T-helper 2 cell treated with Interferon-gamma antibody and Interleukin-4, amounts not matched to agents 5 μg/mL and 100 μg/mL, for 36 hours (primary cell): Measurements from ENCODE around the gene PSMC6.
"Not testable (repeated sequence)": the region's sequence is repeated elsewhere in the genome, so short reads cannot be mapped to it uniquely, and the experiment has no call there.

Source experiments
- DNase-seq: peaks from one replicate; pipeline ENCODE4 v3.0.0; 2021; ENCODE audit warnings: low spot score
- H3K27ac Mint-ChIP-seq: one replicate; pipeline ENCODE4 v1.8.0; 2021; ENCODE audit warnings: mild to moderate bottlenecking, mixed read lengths
- H3K27me3 Mint-ChIP-seq: one replicate; pipeline ENCODE4 v1.8.0; 2021; ENCODE audit warnings: low read depth, mixed read lengths
- H3K36me3 Mint-ChIP-seq: one replicate; pipeline ENCODE4 v1.8.0; 2021; ENCODE audit warnings: low read depth, mixed read lengths
- H3K4me1 Mint-ChIP-seq: one replicate; pipeline ENCODE4 v1.8.0; 2021; ENCODE audit warnings: low read depth, mixed read lengths
- H3K4me3 Mint-ChIP-seq: one replicate; pipeline ENCODE4 v1.8.0; 2022; ENCODE audit warnings: mild to moderate bottlenecking, moderate library complexity, mixed read lengths
- H3K9me3 Mint-ChIP-seq: one replicate; pipeline ENCODE4 v1.8.0; 2021; ENCODE audit warnings: mixed read lengths

The PSMC6 gene

DNA sequence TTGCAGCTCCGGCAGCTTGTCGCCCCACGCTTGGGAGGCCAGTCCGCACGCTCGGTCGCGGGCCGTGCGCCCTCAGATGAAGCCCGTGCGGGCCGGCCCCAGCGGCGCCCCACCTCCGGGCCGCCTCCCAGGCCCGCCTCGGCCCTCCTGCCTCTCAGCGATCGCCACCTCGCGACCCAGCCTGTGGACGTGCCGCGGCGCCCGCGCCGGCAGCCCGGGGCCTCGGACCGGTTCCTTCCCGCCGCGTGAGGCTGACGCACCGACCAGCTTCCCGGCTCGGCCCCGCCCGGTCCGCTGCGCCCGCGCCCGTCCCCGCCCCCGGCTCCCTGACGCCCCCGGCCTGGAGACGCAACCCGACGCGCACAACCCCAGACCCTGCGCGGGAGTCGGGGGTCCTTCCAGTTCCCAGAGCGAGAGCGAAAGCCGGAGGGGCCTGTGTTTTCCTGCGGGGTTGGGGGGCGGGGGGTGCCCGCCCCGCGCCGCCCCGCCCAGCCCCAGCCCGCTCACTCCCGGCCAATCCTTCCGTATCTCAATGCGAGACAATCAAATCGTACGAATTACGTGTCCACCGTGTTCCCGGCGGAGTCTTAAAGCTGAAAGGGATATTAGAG lies 11.4 kb upstream of the PSMC6 start, which contains the start of gene ERO1A:
Gene ERO1A (minus strand): TSS at position 78 of the 611 bp plus-strand sequence. CDS start 77 bp downstream, at position 1.
- Mint-ChIP-seq H3K4me1 (peaks cover 28% of the 10 kb centered on the region), H3K9me3 (no peaks in the 10 kb centered on the region)

DNA sequence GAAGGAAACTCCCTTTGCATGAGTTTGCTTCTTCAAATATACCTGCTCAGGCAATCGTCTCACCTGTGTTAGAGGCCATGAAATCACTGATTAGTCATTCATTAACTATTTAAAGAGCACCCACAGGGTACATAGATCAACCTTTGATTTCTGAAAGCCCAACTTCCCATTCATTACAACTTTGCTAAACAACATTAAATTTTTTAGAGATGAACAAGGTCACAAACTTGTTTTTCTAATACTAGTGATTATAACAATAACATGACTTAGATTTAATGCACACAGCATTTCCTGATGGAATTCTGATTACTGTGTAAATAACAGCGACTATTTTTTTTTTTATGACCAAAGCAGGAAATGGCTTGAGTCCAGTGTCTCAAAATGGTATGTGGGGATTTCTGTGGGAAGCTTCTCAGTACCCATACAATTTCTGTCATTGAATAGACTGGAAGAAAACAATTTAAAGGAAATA lies 6.3 kb upstream of the PSMC6 start:
- Mint-ChIP-seq H3K27ac (no peak overlapping the region), H3K36me3 (no peaks in the 10 kb centered on the region), H3K4me3 (no peak overlapping the region), H3K9me3 (no peaks in the 10 kb centered on the region), H3K4me1 (peaks cover 19% of the 10 kb centered on the region), H3K27me3 (no peaks in the 10 kb centered on the region)
- DNase-seq: no peak

More for the DNA sequence above, 11.4 kb upstream of the PSMC6 start, which contains the start of gene ERO1A:
- peaks cover 30% of the 10 kb centered on the region for H3K36me3 Mint-ChIP-seq
- peak; percentile 81 for DNase-seq
- peak within 1 kb of the TSS; percentile 98 for H3K4me3 Mint-ChIP-seq
- peak within 1 kb of the TSS; percentile 100 for H3K27ac Mint-ChIP-seq
- H3K27me3 Mint-ChIP-seq: no peaks in the 10 kb centered on the region

DNA sequence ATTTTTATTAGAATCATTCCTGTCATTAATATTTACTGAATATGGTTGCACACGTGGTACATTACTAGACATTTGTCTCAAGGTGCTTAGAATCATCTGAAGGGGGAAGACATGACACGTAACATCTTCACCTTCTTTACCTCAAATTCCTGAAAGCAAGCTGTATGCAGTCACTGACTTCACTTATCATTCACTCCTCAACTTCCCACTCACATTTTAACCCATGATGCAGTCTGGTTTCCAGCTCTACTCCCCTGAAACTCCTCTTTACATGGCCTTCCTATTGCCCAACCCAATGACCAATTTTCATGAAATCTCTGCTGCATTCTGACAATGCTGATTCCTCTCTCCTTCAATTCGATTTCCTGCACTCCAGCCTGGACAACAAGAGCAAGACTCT lies 5.8 kb upstream of the PSMC6 start:
- no peaks in the 10 kb centered on the region for H3K36me3 Mint-ChIP-seq

GRCh38 chr14:52703225-52703624 lies 3.8 kb upstream of the PSMC6 start:
- Mint-ChIP-seq H3K4me3 (no peak overlapping the region), H3K9me3 (no peaks in the 10 kb centered on the region), H3K27ac (no peak overlapping the region), H3K36me3 (peaks cover 9% of the 10 kb centered on the region), H3K4me1 (peaks cover 30% of the 10 kb centered on the region), H3K27me3 (no peaks in the 10 kb centered on the region)
- no peak for DNase-seq

More for the DNA sequence above, 5.8 kb upstream of the PSMC6 start:
- H3K4me3 Mint-ChIP-seq: no peak overlapping the region
- H3K4me1 Mint-ChIP-seq: peaks cover 21% of the 10 kb centered on the region
- no peak overlapping the region for H3K27ac Mint-ChIP-seq
- H3K9me3 Mint-ChIP-seq: no peaks in the 10 kb centered on the region
- DNase-seq: no peak
- no peaks in the 10 kb centered on the region for H3K27me3 Mint-ChIP-seq

DNA sequence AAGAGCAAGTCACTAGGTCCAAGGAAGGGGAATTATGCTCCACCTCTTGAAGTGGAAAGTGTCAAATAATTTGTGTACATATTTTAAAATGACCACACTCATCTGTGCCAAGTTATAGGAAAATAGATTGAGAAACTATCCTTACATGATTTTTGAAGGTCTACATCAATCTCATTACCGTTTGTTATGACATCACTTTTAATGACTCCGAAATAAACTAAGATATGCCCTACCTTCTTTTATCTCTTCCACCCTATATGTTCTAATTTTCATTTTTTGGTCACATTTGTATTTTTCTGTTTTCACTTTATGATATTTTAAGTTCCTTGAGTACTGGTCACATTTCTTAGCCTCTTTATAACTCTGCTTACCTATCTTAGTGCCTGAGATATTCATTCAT lies 3.3 kb upstream of the PSMC6 start:
- no peak overlapping the region for H3K27ac Mint-ChIP-seq
- H3K4me3 Mint-ChIP-seq: no peak overlapping the region
- H3K36me3 Mint-ChIP-seq: peaks cover 14% of the 10 kb centered on the region
- no peaks in the 10 kb centered on the region for H3K9me3 Mint-ChIP-seq
- H3K27me3 Mint-ChIP-seq: no peaks in the 10 kb centered on the region
- H3K4me1 Mint-ChIP-seq: peaks cover 34% of the 10 kb centered on the region
- no peak for DNase-seq

DNA sequence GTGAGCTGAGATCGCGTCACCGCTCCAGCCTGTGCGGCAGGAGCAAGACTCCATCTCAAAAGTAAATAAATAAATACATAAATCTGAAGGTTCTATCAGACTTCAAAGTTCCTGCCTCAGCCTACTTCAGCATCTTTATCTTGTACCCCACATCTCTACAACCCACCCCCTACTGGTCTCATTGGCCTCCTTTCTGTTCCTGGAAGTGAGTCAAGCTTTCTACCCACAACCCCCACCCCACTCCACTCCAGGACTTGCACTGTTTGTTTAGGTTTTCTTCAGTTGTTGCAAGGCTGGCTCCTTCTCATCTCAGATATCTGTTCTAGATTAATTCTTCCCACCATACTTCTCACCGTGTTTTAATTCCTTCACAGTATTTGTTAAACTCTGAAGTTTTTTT lies 714 bp upstream of the PSMC6 start:
- H3K36me3 Mint-ChIP-seq: peaks cover 39% of the 10 kb centered on the region
- peak overlapping the region; percentile 96 for H3K27ac Mint-ChIP-seq
- peaks cover 46% of the 10 kb centered on the region for H3K4me1 Mint-ChIP-seq
- H3K4me3 Mint-ChIP-seq: peak overlapping the region; percentile 99
- peak; percentile 70 for DNase-seq
- no peaks in the 10 kb centered on the region for H3K27me3 Mint-ChIP-seq
- H3K9me3 Mint-ChIP-seq: no peaks in the 10 kb centered on the region

GRCh38 chr14:52711666-52712065 lies 4.7 kb downstream of the PSMC6 start:
- no peak overlapping the region for H3K27ac Mint-ChIP-seq
- H3K4me3 Mint-ChIP-seq: no peak overlapping the region
- peaks cover 78% of the 10 kb centered on the region for H3K36me3 Mint-ChIP-seq
- H3K4me1 Mint-ChIP-seq: peaks cover 29% of the 10 kb centered on the region
- H3K9me3 Mint-ChIP-seq: no peaks in the 10 kb centered on the region
- DNase-seq: no peak
- H3K27me3 Mint-ChIP-seq: no peaks in the 10 kb centered on the region

DNA sequence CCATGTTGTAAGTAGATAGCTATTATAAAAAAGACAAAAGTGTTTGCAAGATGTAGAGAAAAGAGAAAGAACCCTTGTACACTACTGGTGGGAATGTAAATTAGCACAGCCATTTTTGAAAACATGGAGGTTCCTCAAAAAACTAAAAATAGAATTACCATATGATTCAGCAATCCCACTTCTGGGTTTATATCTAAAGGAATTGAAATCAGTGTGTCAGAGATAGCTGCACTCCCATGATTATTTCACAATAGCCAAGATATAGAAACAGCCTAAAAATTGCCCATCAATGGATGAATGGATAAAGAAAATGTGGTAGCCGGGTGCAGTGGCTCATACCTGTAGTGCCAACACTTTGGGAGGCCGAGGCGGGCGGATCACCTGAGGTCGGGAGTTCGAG lies 9.2 kb downstream of the PSMC6 start:
- DNase-seq: no peak
- no peaks in the 10 kb centered on the region for H3K9me3 Mint-ChIP-seq
- no peak overlapping the region for H3K27ac Mint-ChIP-seq

GRCh38 chr14:52723514-52724359 lies 16.7 kb downstream of the PSMC6 start:
- DNase-seq: no peak
- Mint-ChIP-seq H3K36me3 (peaks cover 60% of the 10 kb centered on the region), H3K4me3 (no peak overlapping the region), H3K4me1 (peaks cover 13% of the 10 kb centered on the region), H3K9me3 (no peaks in the 10 kb centered on the region), H3K27me3 (no peaks in the 10 kb centered on the region), H3K27ac (no peak overlapping the region)

More for the DNA sequence above, 9.2 kb downstream of the PSMC6 start:
- Mint-ChIP-seq H3K4me1 (peaks cover 2% of the 10 kb centered on the region), H3K4me3 (no peak overlapping the region), H3K36me3 (peaks cover 56% of the 10 kb centered on the region), H3K27me3 (no peaks in the 10 kb centered on the region)

DNA sequence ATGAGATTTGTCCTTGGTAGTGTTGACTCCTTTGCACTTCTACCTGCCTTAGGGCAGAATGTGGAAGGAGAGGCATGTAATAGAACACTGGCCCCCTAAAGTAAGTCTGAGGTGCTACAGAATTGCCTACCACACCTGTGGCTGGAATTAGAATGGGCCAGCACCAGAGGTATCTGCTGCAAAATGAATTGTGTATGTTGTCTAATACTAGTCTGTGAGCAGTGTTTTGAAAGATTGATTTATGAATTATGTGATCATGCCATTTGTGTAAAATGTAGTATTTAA lies 17.3 kb downstream of the PSMC6 start:
- Mint-ChIP-seq H3K4me3 (no peak overlapping the region), H3K27me3 (no peaks in the 10 kb centered on the region), H3K4me1 (peaks cover 15% of the 10 kb centered on the region), H3K36me3 (peaks cover 57% of the 10 kb centered on the region), H3K27ac (no peak overlapping the region), H3K9me3 (no peaks in the 10 kb centered on the region)
- no peak for DNase-seq

- not testable (repeated sequence) for DNase-seq, H3K27ac Mint-ChIP-seq, H3K4me3 Mint-ChIP-seq, H3K27me3 Mint-ChIP-seq, H3K9me3 Mint-ChIP-seq
- Mint-ChIP-seq H3K4me1 (peaks cover 21% of the 10 kb centered on the region), H3K36me3 (peaks cover 46% of the 10 kb centered on the region)
Measured at GRCh38 chr14:52727509-52727908, 20.5 kb downstream of the PSMC6 start.

DNA sequence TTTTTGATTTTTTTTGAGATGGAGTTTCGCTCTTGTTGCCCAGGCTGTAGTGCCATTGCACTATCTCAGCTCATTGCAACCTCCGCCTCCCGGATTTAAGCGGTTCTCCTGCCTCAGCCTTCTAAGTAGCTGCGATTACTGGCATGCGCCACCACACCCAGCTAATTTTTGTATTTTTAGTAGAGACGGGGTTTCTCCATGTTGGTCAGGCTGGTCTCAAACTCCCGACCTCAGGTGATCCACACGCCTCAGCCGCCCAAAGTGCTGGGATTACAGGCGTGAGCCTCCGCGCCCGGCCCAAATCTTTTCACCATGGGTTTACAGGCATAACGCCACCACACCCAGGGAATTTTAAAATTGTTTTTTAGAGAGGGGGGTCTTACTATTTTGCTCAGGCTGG lies 22.0 kb downstream of the PSMC6 start:
- not testable (repeated sequence) for H3K4me3 Mint-ChIP-seq, H3K27me3 Mint-ChIP-seq, H3K27ac Mint-ChIP-seq, DNase-seq, H3K9me3 Mint-ChIP-seq
- Mint-ChIP-seq H3K4me1 (peaks cover 24% of the 10 kb centered on the region), H3K36me3 (peaks cover 47% of the 10 kb centered on the region)

GRCh38 chr14:52729585-52729924 lies 22.6 kb downstream of the PSMC6 start:
- peaks cover 28% of the 10 kb centered on the region for H3K4me1 Mint-ChIP-seq
- peaks cover 47% of the 10 kb centered on the region for H3K36me3 Mint-ChIP-seq

DNA sequence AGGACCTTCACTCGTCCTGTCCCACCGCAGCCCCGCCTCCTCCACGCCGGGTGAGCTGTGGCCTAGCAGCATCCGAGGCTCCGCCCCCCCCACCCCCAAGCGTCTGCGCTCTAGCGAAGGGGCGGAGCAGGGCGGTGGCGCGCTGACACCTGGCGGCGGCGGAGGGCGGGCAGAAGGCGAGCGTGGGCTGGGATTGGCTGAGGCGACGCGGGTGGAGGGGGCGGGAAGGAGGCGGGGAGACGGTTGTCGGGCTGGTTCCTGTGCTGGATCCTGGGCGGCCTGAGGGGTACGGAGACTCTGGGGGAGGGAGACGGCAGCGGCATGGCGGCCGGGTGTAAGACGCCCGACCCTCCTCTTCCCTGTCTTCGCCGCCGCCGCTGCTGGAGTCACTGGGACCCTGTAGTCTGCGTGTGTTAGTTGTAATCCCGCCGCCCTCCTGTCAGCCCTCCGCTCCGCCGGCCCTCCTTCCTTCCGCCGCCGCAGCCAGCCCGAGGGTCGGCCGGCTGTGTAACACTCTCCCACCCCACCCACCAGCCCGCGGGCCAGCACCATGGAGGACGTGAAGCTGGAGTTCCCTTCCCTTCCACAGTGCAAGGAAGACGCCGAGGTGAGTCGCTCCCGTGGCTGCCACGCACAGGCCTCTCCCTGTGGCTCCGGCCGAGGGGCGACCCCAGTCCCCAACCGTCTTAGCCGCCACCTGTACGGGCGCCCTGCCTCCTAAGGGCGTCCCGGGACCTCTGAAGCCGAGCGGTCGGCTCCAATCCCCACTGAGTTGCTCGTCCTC lies 23.1 kb downstream of the PSMC6 start, which contains the start of gene STYX:
Gene STYX (plus strand): TSS at position 242 of the 784 bp plus-strand sequence. CDS start 309 bp downstream, at position 551.
- H3K36me3 Mint-ChIP-seq: peaks cover 43% of the 10 kb centered on the region

More at GRCh38 chr14:52729585-52729924, 22.6 kb downstream of the PSMC6 start:
- peak overlapping the region; percentile 86 for H3K27ac Mint-ChIP-seq
- no peaks in the 10 kb centered on the region for H3K9me3 Mint-ChIP-seq
- no peak for DNase-seq
- peak overlapping the region; percentile 96 for H3K4me3 Mint-ChIP-seq
- no peaks in the 10 kb centered on the region for H3K27me3 Mint-ChIP-seq

More for the DNA sequence above, 23.1 kb downstream of the PSMC6 start, which contains the start of gene STYX:
- peak; percentile 98 for DNase-seq
- peaks cover 28% of the 10 kb centered on the region for H3K4me1 Mint-ChIP-seq
- no peaks in the 10 kb centered on the region for H3K9me3 Mint-ChIP-seq
- H3K4me3 Mint-ChIP-seq: peak within 1 kb of the TSS; percentile 96
- H3K27ac Mint-ChIP-seq: peak within 1 kb of the TSS; percentile 86
- H3K27me3 Mint-ChIP-seq: no peaks in the 10 kb centered on the region
